PC-9 (cell line): ENCODE data around the gene TRABD. TPM values are rescaled to one million over a fixed set of nuclear protein-coding genes. Genes with fewer than 3 reads are reported as not detected.
A peak's percentile ranks its signal among the peaks of the same experiment; 100 is the strongest.

Source experiments
- BruUV-seq: library from RNA; stranded (reverse); fragments of 400-500 nt; replicated peaks from 2 replicates; lab custom pipeline; 2021; lab: Mats Ljungman, UMichigan
- CTCF ChIA-PET: fragments of 300-600 bp; sonication (Branson Sonifier 250); formaldehyde crosslinking; loops from one replicate; lab custom pipeline; 2022; ENCODE audit warnings: antibody characterized with exemption; lab: Charles Lee
- POLR2A ChIA-PET: fragments of 300-600 bp; sonication (Branson Sonifier 250); formaldehyde crosslinking; loops from one replicate; lab custom pipeline; 2022; ENCODE audit warnings: antibody characterized with exemption; ENCODE audit not compliant: unreplicated experiment; lab: Charles Lee
- DNase-seq, 2 experiments: peaks; one replicate each; pipeline versions ENCODE4 v3.0.0 to v3.0.0-alpha.2; 2015 to 2022; ENCODE audit warnings: mixed read lengths in 1 of 2
- H2AFZ ChIP-seq: fragments of 200-600 bp; sonication (generic); 2 replicates; pipeline ENCODE4 v1.8.1; 2017; ENCODE audit warnings: antibody characterized with exemption
- H3F3A ChIP-seq: fragments of 200-600 bp; sonication (generic); 2 replicates; pipeline ENCODE4 v1.8.1; 2017; ENCODE audit warnings: antibody characterized with exemption, mild to moderate bottlenecking, low read depth; ENCODE audit not compliant: insufficient read depth
- H3K27ac ChIP-seq: fragments of 200-600 bp; sonication (generic); 2 replicates; pipeline ENCODE4 v1.6.1; 2016; ENCODE audit warnings: mixed run types
- H3K27me3 ChIP-seq: fragments of 200-600 bp; sonication (generic); 2 replicates; pipeline ENCODE4 v1.6.1; 2016; ENCODE audit warnings: low read depth, mixed run types; ENCODE audit not compliant: insufficient read depth
- H3K36me3 ChIP-seq: fragments of 200-600 bp; sonication (generic); 2 replicates; pipeline ENCODE4 v1.6.1; 2016; ENCODE audit warnings: low read depth, mixed run types
- H3K4me1 ChIP-seq: fragments of 200-600 bp; sonication (generic); replicated peaks from 2 replicates; pipeline ENCODE4 v1.6.1; 2016; ENCODE audit warnings: mixed run types; ENCODE audit not compliant: insufficient read depth
- H3K4me2 ChIP-seq: fragments of 200-600 bp; sonication (generic); 2 replicates; pipeline ENCODE4 v1.6.1; 2017; ENCODE audit warnings: mixed run types
- H3K4me3 ChIP-seq: fragments of 200-600 bp; sonication (generic); 2 replicates; pipeline ENCODE4 v1.6.1; 2016; ENCODE audit warnings: mixed run types
- H3K79me2 ChIP-seq: fragments of 200-600 bp; sonication (generic); 2 replicates; pipeline ENCODE4 v1.6.1; 2017; ENCODE audit warnings: low read depth, mixed run types
- H3K9me2 ChIP-seq: fragments of 200-600 bp; sonication (generic); 2 replicates; pipeline ENCODE4 v1.8.1; 2017; ENCODE audit warnings: mild to moderate bottlenecking; ENCODE audit not compliant: insufficient read depth
- H3K9me3 ChIP-seq: fragments of 200-600 bp; sonication (generic); 2 replicates; pipeline ENCODE4 v1.8.1; 2016; ENCODE audit warnings: low read depth; ENCODE audit not compliant: insufficient read depth
- H4K20me1 ChIP-seq: fragments of 200-600 bp; sonication (generic); 2 replicates; pipeline ENCODE4 v1.8.1; 2017; ENCODE audit not compliant: insufficient read depth
- CTCF ChIP-seq: fragments of 200-600 bp; sonication (generic); conservative IDR thresholded peaks from 2 replicates; pipeline ENCODE4 v1.6.1; 2017; ENCODE audit warnings: mixed run types, antibody characterized with exemption, mild to moderate bottlenecking, moderate library complexity
- EZH2 ChIP-seq: fragments of 200-600 bp; sonication (generic); IDR thresholded peaks from 2 replicates; pipeline ENCODE4 v1.8.0; 2017; ENCODE audit warnings: antibody characterized with exemption, low read depth
- intact Hi-C: fragments of 100-400 bp; cut with micrococcal nuclease; formaldehyde crosslinking; loops from one replicate; pipeline ENCODE4 v1.10.0; 2022; ENCODE audit not compliant: unreplicated experiment
- total RNA-seq: library from RNA; stranded (reverse); gene quantifications from 2 replicates; pipeline ENCODE4 v1.2.3, GENCODE V29; 2021

Gene TRABD
- total RNA-seq, 1 experiment from 2014 or later, result 68.2 TPM

GRCh38 chr22:50198624-50199017 lies 12.9 kb downstream of the TRABD start:
- peaks cover 23% of the 10 kb centered on the region for H3K79me2 ChIP-seq
- no TSS peak for BruUV-seq
- no peaks in the 10 kb centered on the region for H3K27me3 ChIP-seq
- no peaks in the 10 kb centered on the region for H3K9me3 ChIP-seq
- ChIA-PET POLR2A (no interaction called here), CTCF (no interaction called here)
- H3F3A ChIP-seq, result peaks cover 45% of the 10 kb centered on the region; the same call in 1 of the 2 replicates
- no peak overlapping the region for H3K4me2 ChIP-seq
- TF ChIP-seq EZH2 (no peak), CTCF (no peak)
- no peak overlapping the region for H2AFZ ChIP-seq
- H3K27ac ChIP-seq, result no peak overlapping the region
- H3K4me1 ChIP-seq, result peaks cover 12% of the 10 kb centered on the region
- H3K9me2 ChIP-seq, result no peaks in the 10 kb centered on the region
- no peak overlapping the region for H3K4me3 ChIP-seq
- H3K36me3 ChIP-seq, result peaks cover 32% of the 10 kb centered on the region
- no peak for DNase-seq
- peaks cover 49% of the 10 kb centered on the region for H4K20me1 ChIP-seq
- intact Hi-C loops, result no loop called here

- peaks cover 29% of the 10 kb centered on the region for H3K36me3 ChIP-seq
- H3K4me1 ChIP-seq, result peaks cover 12% of the 10 kb centered on the region
- CTCF ChIA-PET, result no interaction called here
- POLR2A ChIA-PET, result no interaction called here
- peaks cover 28% of the 10 kb centered on the region for H3K79me2 ChIP-seq
- no peak overlapping the region for H2AFZ ChIP-seq
- peaks cover 44% of the 10 kb centered on the region for H4K20me1 ChIP-seq
- H3K9me3 ChIP-seq, result no peaks in the 10 kb centered on the region
- intact Hi-C loops, result no loop called here
- TF ChIP-seq EZH2 (no peak), CTCF (no peak)
- H3K27ac ChIP-seq, result no peak overlapping the region
- no peaks in the 10 kb centered on the region for H3K27me3 ChIP-seq
- no peak overlapping the region for H3K4me3 ChIP-seq
- BruUV-seq, result no TSS peak
- no peak for DNase-seq
- no peak overlapping the region for H3K4me2 ChIP-seq
- peaks cover 44% of the 10 kb centered on the region; the same call in 1 of the 2 replicates for H3F3A ChIP-seq
- no peaks in the 10 kb centered on the region for H3K9me2 ChIP-seq
These were observed 13.6 kb downstream of the TRABD start for GRCh38 chr22:50199251-50199721.

GRCh38 chr22:50199829-50200460 lies 14.2 kb downstream of the TRABD start:
- no peak for TF ChIP-seq CTCF
- no peak for TF ChIP-seq EZH2
- Histone ChIP-seq H2AFZ (peak overlapping the region; percentile 72), H4K20me1 (peaks cover 37% of the 10 kb centered on the region), H3K36me3 (peaks cover 26% of the 10 kb centered on the region), H3K79me2 (peaks cover 28% of the 10 kb centered on the region), H3K4me2 (peak overlapping the region; percentile 88), H3K27me3 (no peaks in the 10 kb centered on the region), H3K9me2 (no peaks in the 10 kb centered on the region), H3K27ac (no peak overlapping the region), H3K4me1 (peaks cover 12% of the 10 kb centered on the region), H3K4me3 (peak overlapping the region; percentile 89), H3F3A (peaks cover 42% of the 10 kb centered on the region; the same call in 1 of the 2 replicates), H3K9me3 (no peaks in the 10 kb centered on the region)
- ChIA-PET CTCF (no interaction called here), POLR2A (no interaction called here)
- intact Hi-C loops, result loop anchor here (1.0 to 5.0 kb wide), 3 partner anchors 10 to 273 kb away; no protein-coding TSS in a partner anchor
- no peak for DNase-seq
- no TSS peak for BruUV-seq
